ENCODE data around the gene BICC1.

DNA sequence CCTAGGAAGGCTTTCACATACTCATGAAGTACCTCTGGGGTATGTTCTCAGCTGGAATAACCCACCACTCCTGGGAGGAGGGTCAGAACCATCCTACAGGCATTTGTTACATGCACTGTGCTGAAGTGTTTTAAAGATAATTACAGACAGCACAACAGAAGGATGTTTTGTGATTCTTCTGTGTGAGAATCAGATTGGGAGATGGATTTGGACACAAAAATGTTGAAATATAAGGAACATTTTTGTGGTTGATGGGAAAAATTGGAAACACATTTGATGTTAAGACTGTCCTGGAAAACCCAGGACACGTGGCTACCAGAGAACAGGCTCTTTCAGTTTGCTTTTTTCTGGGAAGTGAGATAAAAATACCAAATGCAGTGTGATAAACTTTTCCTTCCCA, 61.4 kb downstream of the BICC1 start:
- TF ChIP-seq, protein P1, sequence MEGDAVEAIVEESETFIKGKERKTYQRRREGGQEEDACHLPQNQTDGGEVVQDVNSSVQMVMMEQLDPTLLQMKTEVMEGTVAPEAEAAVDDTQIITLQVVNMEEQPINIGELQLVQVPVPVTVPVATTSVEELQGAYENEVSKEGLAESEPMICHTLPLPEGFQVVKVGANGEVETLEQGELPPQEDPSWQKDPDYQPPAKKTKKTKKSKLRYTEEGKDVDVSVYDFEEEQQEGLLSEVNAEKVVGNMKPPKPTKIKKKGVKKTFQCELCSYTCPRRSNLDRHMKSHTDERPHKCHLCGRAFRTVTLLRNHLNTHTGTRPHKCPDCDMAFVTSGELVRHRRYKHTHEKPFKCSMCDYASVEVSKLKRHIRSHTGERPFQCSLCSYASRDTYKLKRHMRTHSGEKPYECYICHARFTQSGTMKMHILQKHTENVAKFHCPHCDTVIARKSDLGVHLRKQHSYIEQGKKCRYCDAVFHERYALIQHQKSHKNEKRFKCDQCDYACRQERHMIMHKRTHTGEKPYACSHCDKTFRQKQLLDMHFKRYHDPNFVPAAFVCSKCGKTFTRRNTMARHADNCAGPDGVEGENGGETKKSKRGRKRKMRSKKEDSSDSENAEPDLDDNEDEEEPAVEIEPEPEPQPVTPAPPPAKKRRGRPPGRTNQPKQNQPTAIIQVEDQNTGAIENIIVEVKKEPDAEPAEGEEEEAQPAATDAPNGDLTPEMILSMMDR (IDR thresholded peaks at IDR 0.05; ENCODE audit: low read length), result no peak
- no peak for TF ChIP-seq EZH2 (IDR thresholded peaks at IDR 0.05; ENCODE audit: borderline replicate concordance, low read length)

Measured in OCI-LY1 (cell line).